ENCODE measurements around the gene DISC1. TPM values are rescaled to one million over a fixed set of nuclear protein-coding genes. Genes with fewer than 3 reads are reported as not detected.
"Not testable (repeated sequence)": the region's sequence is repeated elsewhere in the genome, so short reads cannot be mapped to it uniquely, and the experiment has no call there.

The DISC1 gene
- total RNA-seq, 1 donor from 2014 or later: 3.0 TPM

- peak in 1 of 2 donors; percentile 18 for DNase-seq (ENCODE audit: low read depth in 2 of 2)
Observed at GRCh38 chr1:231924180-231924579, 297.6 kb downstream of the DISC1 start.

- no peak for DNase-seq (ENCODE audit: low read depth in 2 of 2)
Observed at GRCh38 chr1:231925864-231926263, 299.3 kb downstream of the DISC1 start.

GRCh38 chr1:231926340-231926739 is 299.8 kb downstream of the DISC1 start:
- peak in 1 of 2 donors; percentile 11 for DNase-seq (ENCODE audit: low read depth in 2 of 2)

GRCh38 chr1:231926933-231927332 is 300.3 kb downstream of the DISC1 start:
- no peak for DNase-seq (ENCODE audit: low read depth in 2 of 2)

GRCh38 chr1:231927431-231927830 is 300.8 kb downstream of the DISC1 start:
- no peak for DNase-seq (ENCODE audit: low read depth in 2 of 2)

GRCh38 chr1:231929311-231929710 is 302.7 kb downstream of the DISC1 start:
- peak in 1 of 2 donors; percentile 88 for DNase-seq (ENCODE audit: low read depth in 2 of 2)

- no peak for DNase-seq (ENCODE audit: low read depth in 2 of 2)
Observed at GRCh38 chr1:231930257-231930947, 303.8 kb downstream of the DISC1 start.

- DNase-seq (ENCODE audit: low read depth in 2 of 2): no peak
Observed at GRCh38 chr1:231931146-231931545, 304.6 kb downstream of the DISC1 start.

- peak in 1 of 2 donors; percentile 10 for DNase-seq (ENCODE audit: low read depth in 2 of 2)
Observed at GRCh38 chr1:231931846-231932454, 305.4 kb downstream of the DISC1 start.

- peak in 1 of 2 donors; percentile 31 for DNase-seq (ENCODE audit: low read depth in 2 of 2)
Observed at GRCh38 chr1:231933711-231934626, 307.4 kb downstream of the DISC1 start.

- peak in 1 of 2 donors; percentile 14 for DNase-seq (ENCODE audit: low read depth in 2 of 2)
Observed at GRCh38 chr1:231934797-231935196, 308.2 kb downstream of the DISC1 start.

- no peak for DNase-seq (ENCODE audit: low read depth in 2 of 2)
Observed at GRCh38 chr1:231935856-231936255, 309.3 kb downstream of the DISC1 start.

- DNase-seq (ENCODE audit: low read depth in 2 of 2): peak in 1 of 2 donors; percentile 45
Observed at GRCh38 chr1:231936983-231937775, 310.6 kb downstream of the DISC1 start.

- DNase-seq (ENCODE audit: low read depth in 2 of 2): no peak
Observed at GRCh38 chr1:231938211-231938610, 311.6 kb downstream of the DISC1 start.

GRCh38 chr1:231938711-231939110 is 312.1 kb downstream of the DISC1 start:
- no peak for DNase-seq (ENCODE audit: low read depth in 2 of 2)

- no peak for DNase-seq (ENCODE audit: low read depth in 2 of 2)
Observed at GRCh38 chr1:231939118-231939517, 312.5 kb downstream of the DISC1 start.

- DNase-seq (ENCODE audit: low read depth in 2 of 2): no peak
Observed at GRCh38 chr1:231940116-231940515, 313.5 kb downstream of the DISC1 start.

GRCh38 chr1:231940701-231941100 is 314.1 kb downstream of the DISC1 start:
- DNase-seq (ENCODE audit: low read depth in 2 of 2): no peak

GRCh38 chr1:231943084-231943483 is 316.5 kb downstream of the DISC1 start:
- DNase-seq (ENCODE audit: low read depth in 2 of 2): no peak

GRCh38 chr1:231948102-231948501 is 321.5 kb downstream of the DISC1 start:
- not testable (repeated sequence) for DNase-seq (ENCODE audit: low read depth in 2 of 2)

Data from lung microvascular endothelial cell (primary cell).